GM12878 (cell line): Measurements from ENCODE around the gene ZGLP1. TPM values are rescaled to one million over a fixed set of nuclear protein-coding genes. Genes with fewer than 3 reads are reported as not detected.

ENCODE experiments used
- ATAC-seq: fragments of 200-7000 bp; cut with Tn5 transposase; 3 replicates; pipeline ENCODE4 v1.9.1; 2020; ENCODE audit warnings: mild to moderate bottlenecking, moderate library complexity
- BruUV-seq: library from RNA; stranded (reverse); fragments of 400-500 nt; replicated peaks from 2 replicates; lab custom pipeline; 2021; lab: Mats Ljungman, UMichigan
- CTCF ChIA-PET: fragments of 300-600 bp; sonication (Branson Sonifier 250); formaldehyde crosslinking; extraction: SDS; loops from one replicate; lab custom pipeline; 2021; ENCODE audit warnings: inconsistent platforms; lab: Yijun Ruan, JAX
- POLR2A ChIA-PET: fragments of 350-600 bp; formaldehyde crosslinking; extraction: SDS; loops from one replicate; lab custom pipeline; 2021; ENCODE audit warnings: inconsistent platforms; lab: Charles Lee
- RAD21 ChIA-PET: fragments of 300-600 bp; sonication (Branson Sonifier 250); formaldehyde crosslinking; loops from one replicate; lab custom pipeline; 2023; ENCODE audit warnings: antibody characterized with exemption; ENCODE audit not compliant: unreplicated experiment; lab: Charles Lee
- SMC1A ChIA-PET: fragments of 300-600 bp; sonication (Branson Sonifier 250); formaldehyde crosslinking; loops from one replicate; lab custom pipeline; 2023; ENCODE audit not compliant: unreplicated experiment, uncharacterized antibody; lab: Charles Lee
- DNase-seq: peaks from one replicate; pipeline ENCODE4 v3.0.0-alpha.2; 2011; ENCODE audit warnings: low read depth, low spot score
- FAIRE-seq: peaks from 3 replicates; lab custom pipeline; 2011; peaks lifted over from hg19 to GRCh38; lab: Jason Lieb, UNC
- H2AFZ ChIP-seq: 2 replicates; pipeline ENCODE4 v1.6.0; 2011; ENCODE audit warnings: low read depth, low read length, control low read depth; ENCODE audit not compliant: control insufficient read depth
- H3K27ac ChIP-seq: 2 replicates; pipeline ENCODE4 v1.5.1; 2011; ENCODE audit warnings: control low read depth; ENCODE audit not compliant: control insufficient read depth, insufficient read depth
- H3K27me3 ChIP-seq, 2 experiments: replicated peaks in 1 of 2; 2 replicates each; pipeline versions ENCODE4 v1.6.0 to v1.6.1; 2011; ENCODE audit warnings: low read length in 1 of 2; ENCODE audit not compliant: control insufficient read depth in 2 of 2, insufficient read depth in 2 of 2
- H3K36me3 ChIP-seq, 2 experiments: 2 replicates each; pipeline ENCODE4 v1.5.1; 2011; ENCODE audit warnings: low read length in 1 of 2; ENCODE audit not compliant: control insufficient read depth in 2 of 2, insufficient read depth in 2 of 2
- H3K4me1 ChIP-seq: 2 replicates; pipeline ENCODE4 v1.6.1; 2011; ENCODE audit warnings: mild to moderate bottlenecking, low read length, moderate library complexity, mixed read lengths; ENCODE audit not compliant: control insufficient read depth, insufficient read depth
- H3K4me2 ChIP-seq: 2 replicates; pipeline ENCODE4 v1.6.0; 2011; ENCODE audit warnings: control low read depth; ENCODE audit not compliant: control insufficient read depth, insufficient read depth
- H3K4me3 ChIP-seq: fragments of 200-600 bp; sonication (generic); 2 replicates; pipeline ENCODE4 v1.5.1; 2016
- H3K79me2 ChIP-seq: 2 replicates; pipeline ENCODE4 v1.6.0; 2011; ENCODE audit warnings: low read length; ENCODE audit not compliant: control insufficient read depth, insufficient read depth
- H3K9ac ChIP-seq: 2 replicates; pipeline ENCODE4 v1.8.0; 2011; ENCODE audit warnings: low read length, control low read depth, mixed read lengths; ENCODE audit not compliant: control insufficient read depth, insufficient read depth
- H3K9me3 ChIP-seq: replicated peaks from 3 replicates; pipeline ENCODE4 v1.5.1; 2011; ENCODE audit warnings: mild to moderate bottlenecking, low read length; ENCODE audit not compliant: control insufficient read depth, insufficient read depth
- H4K20me1 ChIP-seq: 2 replicates; pipeline ENCODE4 v1.6.0; 2011; ENCODE audit not compliant: control insufficient read depth, insufficient read depth
- HDAC6 ChIP-seq: fragments of 200-600 bp; sonication (generic); IDR thresholded peaks from one replicate; pipeline ENCODE4 v1.8.0; 2017; ENCODE audit warnings: antibody characterized with exemption; ENCODE audit not compliant: unreplicated experiment
- WGBS: methylation state at CpG from one replicate; pipeline ENCODE4 v1.1.6; 2016; ENCODE audit warnings: low lambda C conversion rate; ENCODE audit not compliant: insufficient replicate concordance, insufficient coverage; ENCODE audit errors: missing lambda C conversion rate; 5-methylcytosine and 5-hydroxymethylcytosine counted together
- in situ Hi-C: fragments of 300-500 bp; cut with MboI; formaldehyde crosslinking; loops from 9 replicates; pipeline ENCODE4 v1.14.3; 2018; ENCODE audit warnings: mixed read lengths
- intact Hi-C: fragments of 100-400 bp; cut with micrococcal nuclease; formaldehyde crosslinking; loops from one replicate; pipeline ENCODE4 v1.14.2; 2022; ENCODE audit not compliant: unreplicated experiment
- polyA plus RNA-seq, 11 experiments: library from polyadenylated mRNA; depleted of rRNA in 4 of 11; unstranded in 6 of 11; stranded (reverse) in 5 of 11; fragments of >200 nt; fragmentation: Nextera tagmentation in 4 of 11; fragmentation: Illumina TruSeq in 1 of 11; extraction: Ambion mirVana in 4 of 11; extraction: Trizol in 1 of 11; gene quantifications; 1 replicate in 1 of 11; 2 replicates in 10 of 11; pipeline versions ENCODE4 v1.2.1 to v1.2.3, GENCODE V29; 2011 to 2016; ENCODE audit warnings: inconsistent platforms in 2 of 11, missing spikeins in 2 of 11, low read depth in 1 of 11
- total RNA-seq, 4 experiments: library from RNA; depleted of rRNA in 3 of 4; stranded (reverse); fragments of >200 nt in 3 of 4; fragmentation: Illumina TruSeq in 1 of 4; extraction: Trizol in 1 of 4; gene quantifications; 2 replicates each; pipeline versions ENCODE4 v1.2.1 to v1.2.3, GENCODE V29; 2013 to 2021
- TF ChIP-seq, protein P1 (sequence below): IDR thresholded peaks from 2 replicates; pipeline ENCODE4 v1.6.1; 2011; ENCODE audit warnings: borderline replicate concordance, low read depth, mild to moderate bottlenecking, moderate library complexity, low read length; ENCODE audit not compliant: insufficient read depth, poor library complexity, severe bottlenecking

Gene ZGLP1
- total and polyA plus RNA-seq, 10 of the 15 experiments (the other 5 are each of a cell fraction or from before 2014, with no cell fraction given): 0.29 to 5.6 (median 1.3) TPM

DNA sequence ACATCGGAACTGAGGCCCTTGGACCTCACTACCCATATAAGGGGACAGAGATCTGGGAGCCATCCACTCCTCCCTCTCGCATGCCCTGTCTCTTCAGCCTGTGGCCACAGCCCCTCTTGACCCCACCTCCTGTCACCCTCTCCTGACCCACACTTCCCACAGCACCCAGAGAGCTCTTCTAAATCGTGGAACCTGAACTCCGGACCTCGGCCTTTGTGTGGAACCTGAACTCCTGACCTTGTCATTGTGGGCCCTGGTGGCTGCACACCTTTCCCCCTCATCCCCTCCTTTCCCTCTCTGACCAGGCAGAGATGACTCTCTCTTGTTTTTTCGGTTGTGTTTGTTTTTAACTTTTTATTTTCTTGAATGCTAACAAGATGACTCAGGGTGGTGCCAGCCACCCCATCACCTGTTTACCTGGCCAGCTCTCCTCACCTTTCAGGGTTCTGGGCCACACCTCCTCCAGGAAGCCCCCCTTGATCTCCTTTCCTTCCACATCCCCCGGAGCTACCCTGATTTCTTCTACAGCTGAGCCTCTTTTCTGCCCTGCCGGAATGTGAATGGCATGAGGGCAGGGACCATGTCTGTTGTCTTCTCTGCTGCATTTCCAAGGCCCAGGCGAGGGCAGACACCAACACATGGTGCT is 52.5 kb downstream of the ZGLP1 start:
- H3K4me3 ChIP-seq: no peak overlapping the region
- ChIA-PET CTCF (interaction anchor here (0.6 to 5.2 kb wide), 5 partner anchors 13 to 269 kb away, joined by 3 to 186 read pairs (median 89); partner anchors contain the start of genes ICAM1 and TYK2), RAD21 (interaction anchor here (7.2 kb wide), 1 partner anchor 130 kb away, joined by 107 read pairs; no protein-coding TSS in a partner anchor), POLR2A (no interaction called here), SMC1A (interaction anchor here (5.6 kb wide), 1 partner anchor 131 kb away, joined by 83 read pairs; no protein-coding TSS in a partner anchor)
- H3K9me3 ChIP-seq: no peaks in the 10 kb centered on the region; the same call in 2 of the 3 replicates
- no peak overlapping the region for H3K4me2 ChIP-seq
- intact Hi-C loops: no loop called here
- H3K27me3 ChIP-seq: no peaks in the 10 kb centered on the region
- in situ Hi-C loops: loop anchor here (5.0 kb wide), 1 partner anchor 320 kb away; the partner anchor contains the start of gene OLFM2
- FAIRE-seq (no peak), ATAC-seq (no peak), DNase-seq (no peak)
- peaks cover 22 to 23% of the 10 kb centered on the region in 2 experiments; a peak in 3 of 4 replicates for H3K36me3 ChIP-seq
- H3K4me1 ChIP-seq: peaks cover 11% of the 10 kb centered on the region
- no peaks in the 10 kb centered on the region for H4K20me1 ChIP-seq
- no TSS peak for BruUV-seq
- WGBS: 87% methylated on average over 9 of the region's 9 CpGs
- TF ChIP-seq, protein P1, sequence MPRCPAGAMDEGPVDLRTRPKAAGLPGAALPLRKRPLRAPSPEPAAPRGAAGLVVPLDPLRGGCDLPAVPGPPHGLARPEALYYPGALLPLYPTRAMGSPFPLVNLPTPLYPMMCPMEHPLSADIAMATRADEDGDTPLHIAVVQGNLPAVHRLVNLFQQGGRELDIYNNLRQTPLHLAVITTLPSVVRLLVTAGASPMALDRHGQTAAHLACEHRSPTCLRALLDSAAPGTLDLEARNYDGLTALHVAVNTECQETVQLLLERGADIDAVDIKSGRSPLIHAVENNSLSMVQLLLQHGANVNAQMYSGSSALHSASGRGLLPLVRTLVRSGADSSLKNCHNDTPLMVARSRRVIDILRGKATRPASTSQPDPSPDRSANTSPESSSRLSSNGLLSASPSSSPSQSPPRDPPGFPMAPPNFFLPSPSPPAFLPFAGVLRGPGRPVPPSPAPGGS: no peak
- TF ChIP-seq HDAC6: no peak
- peaks cover 20% of the 10 kb centered on the region for H3K79me2 ChIP-seq
- H3K27ac ChIP-seq: no peak overlapping the region
- H3K9ac ChIP-seq: no peak overlapping the region
- no peak overlapping the region for H2AFZ ChIP-seq
